Astrocyte (in vitro differentiated cells and primary cell): Measurements from ENCODE around the gene OXTR.

Experiments used
- EZH2 ChIP-seq: IDR thresholded peaks from 2 replicates; pipeline ENCODE4 v1.6.1; 2012; ENCODE audit warnings: mild to moderate bottlenecking, low read length, inconsistent platforms; ENCODE audit not compliant: insufficient read depth
- TF ChIP-seq, protein P1 (sequence below): IDR thresholded peaks from 2 replicates; pipeline ENCODE4 v1.5.1; 2011; ENCODE audit warnings: low read depth, mild to moderate bottlenecking, inconsistent platforms, low read length, moderate library complexity; ENCODE audit not compliant: insufficient read depth

DNA sequence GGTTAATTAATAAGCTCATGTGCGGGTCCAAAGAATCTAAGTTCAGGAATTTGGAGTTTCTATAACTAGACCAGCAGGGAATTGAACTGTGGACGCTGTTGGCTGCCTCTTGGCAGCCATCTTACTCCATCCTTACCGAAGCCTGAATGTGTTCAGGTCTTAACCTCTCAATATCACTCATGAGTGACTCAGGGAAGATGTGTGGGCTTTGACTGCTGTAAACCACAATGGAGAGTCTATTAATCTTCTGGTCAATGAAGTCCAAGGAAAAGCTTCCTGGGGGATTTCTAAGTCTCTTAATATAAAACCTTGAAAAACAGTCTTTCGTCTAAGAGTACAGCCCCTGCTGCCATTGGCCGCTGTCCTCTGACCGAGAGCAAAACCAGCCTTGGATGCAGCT, 46.7 kb upstream of the OXTR start:
- TF ChIP-seq, protein P1, sequence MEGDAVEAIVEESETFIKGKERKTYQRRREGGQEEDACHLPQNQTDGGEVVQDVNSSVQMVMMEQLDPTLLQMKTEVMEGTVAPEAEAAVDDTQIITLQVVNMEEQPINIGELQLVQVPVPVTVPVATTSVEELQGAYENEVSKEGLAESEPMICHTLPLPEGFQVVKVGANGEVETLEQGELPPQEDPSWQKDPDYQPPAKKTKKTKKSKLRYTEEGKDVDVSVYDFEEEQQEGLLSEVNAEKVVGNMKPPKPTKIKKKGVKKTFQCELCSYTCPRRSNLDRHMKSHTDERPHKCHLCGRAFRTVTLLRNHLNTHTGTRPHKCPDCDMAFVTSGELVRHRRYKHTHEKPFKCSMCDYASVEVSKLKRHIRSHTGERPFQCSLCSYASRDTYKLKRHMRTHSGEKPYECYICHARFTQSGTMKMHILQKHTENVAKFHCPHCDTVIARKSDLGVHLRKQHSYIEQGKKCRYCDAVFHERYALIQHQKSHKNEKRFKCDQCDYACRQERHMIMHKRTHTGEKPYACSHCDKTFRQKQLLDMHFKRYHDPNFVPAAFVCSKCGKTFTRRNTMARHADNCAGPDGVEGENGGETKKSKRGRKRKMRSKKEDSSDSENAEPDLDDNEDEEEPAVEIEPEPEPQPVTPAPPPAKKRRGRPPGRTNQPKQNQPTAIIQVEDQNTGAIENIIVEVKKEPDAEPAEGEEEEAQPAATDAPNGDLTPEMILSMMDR, result no peak
- TF ChIP-seq EZH2, result no peak
